Lower leg skin (tissue), 4 donors: Measurements from ENCODE around the gene PYCR2. TPM values are rescaled to one million over a fixed set of nuclear protein-coding genes. Genes with fewer than 3 reads are reported as not detected.

Experiments
- DNase-seq, 2 donors: peaks; one replicate each; pipeline ENCODE4 v3.0.0-alpha.2; 2019; ENCODE audit warnings: low spot score in 2 of 2
- H3K4me3 ChIP-seq: fragments of 200-600 bp; sonication (generic); 2 replicates; pipeline ENCODE4 v1.5.1; 2017; ENCODE audit warnings: mild to moderate bottlenecking, low read depth; ENCODE audit not compliant: poor library complexity, severe bottlenecking
- POLR2A ChIP-seq, 2 donors: fragments of 450-650 bp; IDR thresholded peaks; one replicate each; pipeline ENCODE4 v1.6.1; 2016 to 2017; ENCODE audit warnings: antibody characterized with exemption in 2 of 2, mild to moderate bottlenecking in 1 of 2, moderate library complexity in 1 of 2
- WGBS, 2 donors: methylation state at CpG; one replicate each; pipeline ENCODE4 v1.1.5; 2018; 5-methylcytosine and 5-hydroxymethylcytosine counted together
- intact Hi-C: fragments of 100-400 bp; cut with DNase I; formaldehyde crosslinking; loops from one replicate; pipeline ENCODE4 v1.15.0; 2023; ENCODE audit warnings: low total_unique reads
- total RNA-seq, 4 donors: library from RNA; depleted of rRNA; stranded (reverse); fragments of >200 nt; gene quantifications; one replicate each; pipeline ENCODE4 v1.1.0, GENCODE V29; 2016
- TF ChIP-seq, protein P1 (sequence below), 3 donors: fragments of 450-650 bp; IDR thresholded peaks; one replicate each; pipeline ENCODE4 v1.5.1; 2016; ENCODE audit warnings: antibody characterized with exemption in 3 of 3, mild to moderate bottlenecking in 3 of 3, moderate library complexity in 2 of 3

Gene PYCR2
- total RNA-seq, 4 donors from 2014 or later: 35.4 to 43.1 (median 37.9) TPM

DNA sequence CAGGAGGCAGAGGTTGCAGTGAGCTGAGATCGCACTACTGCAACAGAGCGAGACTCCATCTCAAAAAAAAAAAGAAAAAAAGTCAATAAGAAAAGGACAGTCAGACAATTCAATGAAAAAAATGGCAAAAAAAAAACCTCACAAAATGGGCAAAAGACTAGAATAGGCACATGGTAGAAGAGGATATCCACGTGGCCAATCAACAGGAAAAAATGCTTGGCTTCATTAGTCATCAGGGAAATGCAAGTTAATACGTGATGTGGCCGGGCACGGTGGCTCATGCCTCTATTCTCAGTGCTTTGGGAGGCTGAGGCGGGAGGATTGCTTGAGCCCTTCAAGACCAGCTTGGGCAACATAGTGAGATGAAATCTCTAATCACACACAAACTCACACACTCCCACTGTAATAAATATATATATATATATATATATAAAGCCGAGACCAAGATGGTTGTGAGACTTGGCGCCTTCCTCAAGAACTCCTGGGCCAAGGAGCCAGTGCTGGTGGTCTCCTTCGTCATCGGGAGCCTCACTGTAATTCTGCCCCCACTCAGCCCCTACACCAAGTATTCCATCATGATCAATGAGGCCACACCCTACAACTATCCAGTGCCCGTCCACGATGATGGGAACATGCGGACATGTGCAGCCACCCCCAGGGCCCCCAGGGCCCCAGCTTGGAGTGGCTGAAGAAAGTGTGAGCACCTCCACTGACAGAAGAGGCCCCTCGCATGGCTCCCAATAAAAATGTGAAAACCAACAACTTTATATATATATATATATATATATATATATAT is 39.9 kb upstream of the PYCR2 start:
- no peak overlapping the region for H3K4me3 ChIP-seq
- no peak for DNase-seq
- 84 to 85% methylated on average over 15 of the region's 15 CpGs for WGBS, 2 donors
- no peak for TF ChIP-seq POLR2A (IDR thresholded peaks at IDR 0.05)
- TF ChIP-seq, protein P1, sequence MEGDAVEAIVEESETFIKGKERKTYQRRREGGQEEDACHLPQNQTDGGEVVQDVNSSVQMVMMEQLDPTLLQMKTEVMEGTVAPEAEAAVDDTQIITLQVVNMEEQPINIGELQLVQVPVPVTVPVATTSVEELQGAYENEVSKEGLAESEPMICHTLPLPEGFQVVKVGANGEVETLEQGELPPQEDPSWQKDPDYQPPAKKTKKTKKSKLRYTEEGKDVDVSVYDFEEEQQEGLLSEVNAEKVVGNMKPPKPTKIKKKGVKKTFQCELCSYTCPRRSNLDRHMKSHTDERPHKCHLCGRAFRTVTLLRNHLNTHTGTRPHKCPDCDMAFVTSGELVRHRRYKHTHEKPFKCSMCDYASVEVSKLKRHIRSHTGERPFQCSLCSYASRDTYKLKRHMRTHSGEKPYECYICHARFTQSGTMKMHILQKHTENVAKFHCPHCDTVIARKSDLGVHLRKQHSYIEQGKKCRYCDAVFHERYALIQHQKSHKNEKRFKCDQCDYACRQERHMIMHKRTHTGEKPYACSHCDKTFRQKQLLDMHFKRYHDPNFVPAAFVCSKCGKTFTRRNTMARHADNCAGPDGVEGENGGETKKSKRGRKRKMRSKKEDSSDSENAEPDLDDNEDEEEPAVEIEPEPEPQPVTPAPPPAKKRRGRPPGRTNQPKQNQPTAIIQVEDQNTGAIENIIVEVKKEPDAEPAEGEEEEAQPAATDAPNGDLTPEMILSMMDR (IDR thresholded peaks at IDR 0.05): no peak
- intact Hi-C loops: no loop called here

- 28 to 36% methylated on average over 21 of the region's 21 CpGs for WGBS, 2 donors
- DNase-seq: no peak
- intact Hi-C loops: no loop called here
- no peak overlapping the region for H3K4me3 ChIP-seq
- no peak for TF ChIP-seq POLR2A (IDR thresholded peaks at IDR 0.05)
- TF ChIP-seq, protein P1 (IDR thresholded peaks at IDR 0.05): no peak
These were observed 38.5 kb upstream of the PYCR2 start for GRCh38 chr1:225962440-225962975.

DNA sequence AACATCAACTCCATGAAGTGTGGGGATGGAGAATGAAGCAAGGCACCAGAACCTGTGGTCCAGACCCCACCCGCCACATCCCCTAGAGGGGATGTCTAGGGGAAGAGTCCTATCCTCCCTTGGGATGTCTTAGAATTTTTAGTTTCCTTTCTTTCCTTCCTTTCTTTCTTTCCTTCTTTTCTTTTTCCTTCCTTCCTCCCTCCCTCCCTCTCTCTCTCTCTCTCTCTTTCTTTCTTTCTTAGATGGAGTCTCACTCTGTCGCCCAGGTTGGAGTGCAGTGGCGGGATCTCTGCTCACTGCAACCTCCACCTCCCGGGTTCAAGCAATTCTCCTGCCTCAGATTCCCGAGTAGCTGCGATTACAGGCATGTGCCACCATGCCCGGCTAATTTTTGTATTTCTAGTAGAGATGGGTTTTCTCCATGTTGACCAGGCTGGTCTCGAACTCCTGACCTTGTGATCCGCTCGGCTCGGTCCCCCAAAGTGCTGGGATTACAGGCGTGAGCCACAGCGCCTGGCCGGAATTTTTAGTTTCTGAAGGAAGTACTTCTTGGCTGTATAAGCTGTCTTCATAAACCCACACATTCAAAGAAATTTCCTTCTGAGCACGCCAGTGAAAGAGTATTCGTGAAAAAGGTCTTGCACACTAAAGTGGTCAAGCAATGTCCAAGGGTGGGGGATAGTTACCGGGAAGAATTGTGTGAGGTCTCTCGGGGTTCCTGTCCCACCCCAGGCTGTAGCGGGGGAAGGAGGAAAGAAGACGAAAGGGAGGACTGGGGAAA is 37.8 kb upstream of the PYCR2 start:
- TF ChIP-seq, protein P1 (IDR thresholded peaks at IDR 0.05): no peak
- no peak for TF ChIP-seq POLR2A (IDR thresholded peaks at IDR 0.05)
- no peak for DNase-seq
- intact Hi-C loops: no loop called here
- H3K4me3 ChIP-seq: no peak overlapping the region
- WGBS, 2 donors: 63 to 70% methylated on average over 20 of the region's 20 CpGs

- intact Hi-C loops: no loop called here
- TF ChIP-seq POLR2A (IDR thresholded peaks at IDR 0.05): no peak
- TF ChIP-seq, protein P1 (IDR thresholded peaks at IDR 0.05): no peak
- no peak for DNase-seq
- H3K4me3 ChIP-seq: no peak overlapping the region
- 78 to 95% methylated on average over 3 of the region's 3 CpGs for WGBS, 2 donors
These were observed 34.0 kb upstream of the PYCR2 start for GRCh38 chr1:225958041-225958440.

DNA sequence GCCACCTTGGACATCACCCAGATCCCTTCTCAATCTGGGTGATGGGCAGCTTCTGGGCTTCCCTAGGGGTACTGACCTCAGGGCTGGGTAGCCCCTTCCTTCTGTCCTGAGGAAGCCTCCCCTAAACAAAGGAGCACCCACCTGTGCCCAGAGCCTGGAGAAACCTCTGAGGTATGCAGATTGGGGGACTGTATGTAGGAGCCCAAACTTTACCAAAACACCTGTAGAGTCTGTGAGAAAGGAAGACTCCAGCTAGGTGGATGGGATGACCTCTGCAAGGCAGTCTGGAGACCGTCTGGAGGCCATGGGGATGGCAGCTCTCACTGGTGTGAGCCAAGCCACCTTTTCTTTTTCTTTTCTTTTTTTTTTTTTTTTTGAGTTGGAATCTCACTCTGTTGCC is 30.7 kb upstream of the PYCR2 start:
- H3K4me3 ChIP-seq: no peak overlapping the region
- 83 to 92% methylated on average over 1 of the region's 1 CpG for WGBS, 2 donors
- DNase-seq: no peak
- TF ChIP-seq POLR2A (IDR thresholded peaks at IDR 0.05): no peak
- TF ChIP-seq, protein P1 (IDR thresholded peaks at IDR 0.05): no peak
- intact Hi-C loops: no loop called here
